Esophagus muscularis mucosa (tissue), 3 donors: ENCODE data around the gene ISOC2.

Experiments
- POLR2A ChIP-seq: fragments of 450-650 bp; IDR thresholded peaks from one replicate; pipeline ENCODE4 v1.6.1; 2017; ENCODE audit warnings: antibody characterized with exemption, moderate library complexity, mild to moderate bottlenecking, low read depth
- POLR2AphosphoS5 ChIP-seq, 2 donors: sonication (generic); formaldehyde crosslinking; IDR thresholded peaks; one replicate each; pipeline ENCODE4 v1.6.1; 2017; ENCODE audit warnings: antibody characterized with exemption in 2 of 2
- TF ChIP-seq, protein P1 (sequence below), 3 experiments: fragments of 200-600 bp in 2 of 3; fragments of 450-650 bp in 1 of 3; sonication (generic) in 2 of 3; IDR thresholded peaks; one replicate each; pipeline ENCODE4 v1.5.1; 2017 to 2019; ENCODE audit warnings: antibody characterized with exemption in 3 of 3, mild to moderate bottlenecking in 2 of 3, moderate library complexity in 1 of 3

DNA sequence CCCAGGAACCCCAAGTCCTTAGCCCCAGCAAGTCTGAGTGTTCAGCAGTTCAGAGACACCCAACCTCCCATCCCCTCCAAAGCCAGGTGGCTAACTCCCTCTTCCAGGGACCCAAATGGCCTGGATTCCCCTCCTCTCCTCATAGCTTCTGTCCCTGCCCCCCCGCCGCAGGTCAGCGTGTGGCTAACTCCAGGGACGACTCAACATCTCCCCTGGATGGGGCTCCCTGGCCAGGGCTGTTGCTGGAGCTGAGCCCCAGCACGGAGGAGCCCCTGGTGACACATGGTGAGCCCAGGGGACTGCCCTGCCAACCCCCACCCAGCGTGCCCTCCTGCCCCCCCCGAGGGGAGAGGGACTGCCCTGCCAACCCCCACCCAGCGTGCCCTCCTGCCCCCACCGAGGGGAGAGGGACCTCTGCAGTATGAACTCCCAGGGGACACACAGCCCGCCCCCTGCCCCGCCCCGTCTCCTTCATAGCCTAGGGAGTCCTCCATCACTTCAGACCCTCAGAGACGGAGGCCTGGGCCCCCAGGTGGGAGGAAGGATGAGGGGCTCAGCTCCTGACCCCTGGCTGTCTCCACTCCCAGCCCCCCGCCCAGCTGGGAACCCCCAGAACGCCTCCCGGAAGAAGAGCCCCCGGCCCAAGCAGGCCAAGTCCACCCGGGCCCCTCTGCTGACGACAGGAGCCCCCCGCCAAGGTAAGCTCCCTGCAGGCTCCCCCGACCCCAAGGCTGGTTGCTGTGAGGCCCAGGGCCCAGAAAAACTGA, 28.5 kb upstream of the ISOC2 start:
- TF ChIP-seq POLR2A: no peak
- TF ChIP-seq, protein P1, sequence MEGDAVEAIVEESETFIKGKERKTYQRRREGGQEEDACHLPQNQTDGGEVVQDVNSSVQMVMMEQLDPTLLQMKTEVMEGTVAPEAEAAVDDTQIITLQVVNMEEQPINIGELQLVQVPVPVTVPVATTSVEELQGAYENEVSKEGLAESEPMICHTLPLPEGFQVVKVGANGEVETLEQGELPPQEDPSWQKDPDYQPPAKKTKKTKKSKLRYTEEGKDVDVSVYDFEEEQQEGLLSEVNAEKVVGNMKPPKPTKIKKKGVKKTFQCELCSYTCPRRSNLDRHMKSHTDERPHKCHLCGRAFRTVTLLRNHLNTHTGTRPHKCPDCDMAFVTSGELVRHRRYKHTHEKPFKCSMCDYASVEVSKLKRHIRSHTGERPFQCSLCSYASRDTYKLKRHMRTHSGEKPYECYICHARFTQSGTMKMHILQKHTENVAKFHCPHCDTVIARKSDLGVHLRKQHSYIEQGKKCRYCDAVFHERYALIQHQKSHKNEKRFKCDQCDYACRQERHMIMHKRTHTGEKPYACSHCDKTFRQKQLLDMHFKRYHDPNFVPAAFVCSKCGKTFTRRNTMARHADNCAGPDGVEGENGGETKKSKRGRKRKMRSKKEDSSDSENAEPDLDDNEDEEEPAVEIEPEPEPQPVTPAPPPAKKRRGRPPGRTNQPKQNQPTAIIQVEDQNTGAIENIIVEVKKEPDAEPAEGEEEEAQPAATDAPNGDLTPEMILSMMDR (IDR thresholded peaks at IDR 0.05): no peak
- TF ChIP-seq POLR2AphosphoS5 (IDR thresholded peaks at IDR 0.05): no peak
